Lower leg skin (tissue), 4 donors: ENCODE measurements around the gene GPR34. TPM values are rescaled to one million over a fixed set of nuclear protein-coding genes. Genes with fewer than 3 reads are reported as not detected.

Experiments used
- DNase-seq, 2 donors: peaks; one replicate each; pipeline ENCODE4 v3.0.0-alpha.2; 2019; ENCODE audit warnings: low spot score in 2 of 2
- H3K4me3 ChIP-seq: fragments of 200-600 bp; sonication (generic); 2 replicates; pipeline ENCODE4 v1.5.1; 2017; ENCODE audit warnings: mild to moderate bottlenecking, low read depth; ENCODE audit not compliant: poor library complexity, severe bottlenecking
- POLR2A ChIP-seq, 2 donors: fragments of 450-650 bp; IDR thresholded peaks; one replicate each; pipeline ENCODE4 v1.6.1; 2016 to 2017; ENCODE audit warnings: antibody characterized with exemption in 2 of 2, mild to moderate bottlenecking in 1 of 2, moderate library complexity in 1 of 2
- WGBS, 2 donors: methylation state at CpG; one replicate each; pipeline ENCODE4 v1.1.5; 2018; 5-methylcytosine and 5-hydroxymethylcytosine counted together
- intact Hi-C: fragments of 100-400 bp; cut with DNase I; formaldehyde crosslinking; loops from one replicate; pipeline ENCODE4 v1.15.0; 2023; ENCODE audit warnings: low total_unique reads
- total RNA-seq, 4 donors: library from RNA; depleted of rRNA; stranded (reverse); fragments of >200 nt; gene quantifications; one replicate each; pipeline ENCODE4 v1.1.0, GENCODE V29; 2016
- TF ChIP-seq, protein P1 (sequence below), 3 donors: fragments of 450-650 bp; IDR thresholded peaks; one replicate each; pipeline ENCODE4 v1.5.1; 2016; ENCODE audit warnings: antibody characterized with exemption in 3 of 3, mild to moderate bottlenecking in 3 of 3, moderate library complexity in 2 of 3

The GPR34 gene
- total RNA-seq, 4 donors from 2014 or later: 1.4 to 4.1 (median 1.9) TPM

DNA sequence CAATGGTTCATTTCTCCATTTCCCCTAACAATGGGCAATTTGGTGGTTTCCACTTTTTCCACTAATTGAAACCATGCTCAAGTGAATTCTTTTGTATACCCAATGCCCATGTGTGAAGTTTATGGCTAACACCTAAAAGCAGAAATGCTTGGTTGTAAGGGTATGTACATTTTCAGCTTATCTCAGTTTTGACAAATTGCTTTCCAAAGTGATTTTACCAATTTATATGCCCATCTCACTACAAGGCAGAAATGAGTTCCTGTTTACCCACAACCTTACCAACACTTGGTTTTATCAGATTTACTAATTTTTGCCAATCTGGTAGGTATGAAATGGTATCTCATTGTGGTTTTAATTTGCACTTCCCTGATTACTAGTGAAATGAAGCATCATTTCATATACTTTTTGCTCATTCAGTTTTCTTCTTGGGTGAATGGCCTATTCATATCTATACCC, 14.8 kb downstream of the GPR34 start:
- DNase-seq: no peak
- no peak overlapping the region for H3K4me3 ChIP-seq
- TF ChIP-seq POLR2A (IDR thresholded peaks at IDR 0.05): no peak
- TF ChIP-seq, protein P1, sequence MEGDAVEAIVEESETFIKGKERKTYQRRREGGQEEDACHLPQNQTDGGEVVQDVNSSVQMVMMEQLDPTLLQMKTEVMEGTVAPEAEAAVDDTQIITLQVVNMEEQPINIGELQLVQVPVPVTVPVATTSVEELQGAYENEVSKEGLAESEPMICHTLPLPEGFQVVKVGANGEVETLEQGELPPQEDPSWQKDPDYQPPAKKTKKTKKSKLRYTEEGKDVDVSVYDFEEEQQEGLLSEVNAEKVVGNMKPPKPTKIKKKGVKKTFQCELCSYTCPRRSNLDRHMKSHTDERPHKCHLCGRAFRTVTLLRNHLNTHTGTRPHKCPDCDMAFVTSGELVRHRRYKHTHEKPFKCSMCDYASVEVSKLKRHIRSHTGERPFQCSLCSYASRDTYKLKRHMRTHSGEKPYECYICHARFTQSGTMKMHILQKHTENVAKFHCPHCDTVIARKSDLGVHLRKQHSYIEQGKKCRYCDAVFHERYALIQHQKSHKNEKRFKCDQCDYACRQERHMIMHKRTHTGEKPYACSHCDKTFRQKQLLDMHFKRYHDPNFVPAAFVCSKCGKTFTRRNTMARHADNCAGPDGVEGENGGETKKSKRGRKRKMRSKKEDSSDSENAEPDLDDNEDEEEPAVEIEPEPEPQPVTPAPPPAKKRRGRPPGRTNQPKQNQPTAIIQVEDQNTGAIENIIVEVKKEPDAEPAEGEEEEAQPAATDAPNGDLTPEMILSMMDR (IDR thresholded peaks at IDR 0.05): no peak
- intact Hi-C loops: no loop called here

DNA sequence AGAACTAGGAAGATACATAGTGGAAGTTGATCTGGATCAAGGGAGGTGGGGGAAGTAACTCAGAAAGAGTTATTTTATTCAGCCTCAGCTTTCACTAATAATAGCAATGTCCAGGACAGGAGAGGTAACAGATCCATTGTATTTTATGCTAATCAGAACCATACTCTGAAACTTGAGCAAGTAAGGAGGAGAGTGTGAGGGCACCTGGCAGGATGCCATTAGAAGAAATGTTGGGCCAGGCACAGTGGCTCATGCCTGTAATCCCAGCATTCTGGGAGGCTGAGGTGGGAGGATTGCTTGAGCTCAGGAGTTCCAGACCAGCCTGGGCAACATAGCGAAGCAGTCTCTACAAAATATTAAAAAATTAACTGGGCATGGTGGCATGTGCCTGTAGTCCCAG, 16.3 kb downstream of the GPR34 start:
- WGBS, 2 donors: 78 to 100% methylated on average over 1 of the region's 1 CpG
- no peak for DNase-seq
- H3K4me3 ChIP-seq: no peak overlapping the region
- no peak for TF ChIP-seq POLR2A (IDR thresholded peaks at IDR 0.05)
- TF ChIP-seq, protein P1 (IDR thresholded peaks at IDR 0.05): no peak
- intact Hi-C loops: no loop called here

DNA sequence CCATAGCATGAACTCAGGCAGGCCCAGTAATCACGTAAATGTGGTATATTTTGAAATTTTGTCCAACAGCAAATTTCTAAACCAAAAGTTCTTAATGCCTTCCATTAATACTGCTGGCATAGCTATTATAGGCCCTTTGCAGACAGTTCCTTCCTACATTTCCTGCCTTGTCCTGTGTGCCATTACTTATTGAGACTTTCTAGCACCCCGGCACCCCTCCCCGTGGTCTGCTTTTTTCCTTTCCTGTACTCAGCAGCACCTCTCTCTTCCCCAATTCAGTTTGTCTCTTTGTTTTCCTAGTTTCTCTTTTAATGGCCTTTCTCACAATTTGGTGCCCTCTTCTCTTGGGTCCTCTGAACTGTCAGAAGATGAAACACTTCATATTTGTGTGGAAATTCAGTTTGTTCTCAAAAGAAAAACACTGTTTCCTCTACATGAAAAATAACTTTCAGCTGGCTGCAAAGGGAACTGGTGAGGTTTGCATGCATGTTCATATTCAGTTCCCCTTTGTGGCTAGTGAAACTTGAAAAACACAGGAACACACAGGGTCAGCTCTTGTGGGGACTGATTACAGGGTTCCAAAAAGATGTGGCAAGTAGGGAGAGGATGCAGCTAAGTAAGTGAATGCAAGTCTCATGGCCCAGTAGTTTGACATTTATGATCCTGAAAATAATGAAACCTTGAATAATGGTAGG, 17.1 kb downstream of the GPR34 start:
- no peak for DNase-seq
- WGBS, 2 donors: 76 to 80% methylated on average over 3 of the region's 3 CpGs
- no peak overlapping the region for H3K4me3 ChIP-seq
- intact Hi-C loops: no loop called here
- TF ChIP-seq POLR2A (IDR thresholded peaks at IDR 0.05): no peak
- TF ChIP-seq, protein P1 (IDR thresholded peaks at IDR 0.05): no peak

DNA sequence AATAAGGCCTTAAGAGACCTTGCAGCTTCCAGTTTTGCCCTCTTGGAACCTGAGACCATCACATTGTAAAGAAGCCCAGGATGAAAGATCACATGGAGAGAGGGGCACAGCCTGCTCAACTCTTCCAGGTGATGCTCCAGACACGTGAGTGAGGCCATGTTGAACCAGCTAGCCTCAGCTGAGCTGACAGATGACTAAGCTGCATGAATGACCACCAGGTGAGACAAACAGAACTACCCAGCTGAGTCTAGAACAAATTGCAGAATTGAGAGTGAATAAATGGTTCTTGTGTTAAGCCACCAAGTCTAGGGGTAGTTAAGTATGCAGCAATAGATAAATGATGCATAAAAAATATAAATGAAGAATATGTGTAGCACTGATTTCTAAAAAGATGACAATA, 18.4 kb downstream of the GPR34 start:
- TF ChIP-seq POLR2A (IDR thresholded peaks at IDR 0.05): no peak
- TF ChIP-seq, protein P1 (IDR thresholded peaks at IDR 0.05): no peak
- intact Hi-C loops: no loop called here
- WGBS, 2 donors: 63 to 92% methylated on average over 1 of the region's 1 CpG
- no peak for DNase-seq
- no peak overlapping the region for H3K4me3 ChIP-seq

DNA sequence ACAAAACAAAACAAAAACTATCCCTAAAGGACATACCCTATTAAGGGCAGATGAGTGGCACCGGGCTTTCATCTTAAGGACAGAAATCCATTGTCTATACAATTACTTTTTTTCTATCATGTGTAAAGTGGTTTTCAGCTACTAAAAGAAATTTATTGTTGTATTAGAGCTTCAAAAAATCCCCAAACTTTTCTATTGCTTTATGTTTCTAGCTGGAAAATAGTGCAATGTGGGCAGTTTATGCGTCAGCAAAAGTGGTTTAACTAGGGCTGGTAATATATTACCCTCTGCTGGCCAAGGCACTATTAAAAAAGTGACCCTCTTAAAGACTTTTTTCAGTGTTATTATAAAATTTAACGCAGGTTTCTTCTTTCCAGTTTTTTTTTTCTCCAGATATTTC, 19.7 kb downstream of the GPR34 start:
- TF ChIP-seq, protein P1 (IDR thresholded peaks at IDR 0.05): no peak
- TF ChIP-seq POLR2A (IDR thresholded peaks at IDR 0.05): no peak
- DNase-seq: no peak
- intact Hi-C loops: no loop called here
- 48 to 83% methylated on average over 3 of the region's 3 CpGs for WGBS, 2 donors
- H3K4me3 ChIP-seq: no peak overlapping the region
